Liver (tissue), 9 donors: ENCODE data around the gene LAMB4. TPM values are rescaled to one million over a fixed set of nuclear protein-coding genes. Genes with fewer than 3 reads are reported as not detected.

ENCODE experiments used
- DNase-seq: peaks from one replicate; pipeline ENCODE4 v3.0.0-alpha.2; 2017; ENCODE audit warnings: low spot score
- H3K27ac ChIP-seq, 2 donors: one replicate each; pipeline ENCODE4 v1.7.0; 2013; ENCODE audit warnings: inconsistent platforms in 2 of 2, low read length in 2 of 2, control low read depth in 1 of 2, low read depth in 1 of 2, mild to moderate bottlenecking in 1 of 2
- H3K27me3 ChIP-seq, 4 donors: one replicate each; pipeline versions ENCODE4 v1.6.1 to v1.7.0; 2013; ENCODE audit warnings: low read length in 3 of 4, inconsistent platforms in 1 of 4, mild to moderate bottlenecking in 1 of 4, moderate library complexity in 1 of 4; ENCODE audit not compliant: control insufficient read depth in 4 of 4, insufficient read depth in 4 of 4
- H3K36me3 ChIP-seq, 4 donors: one replicate each; pipeline versions ENCODE4 v1.6.1 to v1.7.0; 2013; ENCODE audit warnings: low read length in 3 of 4, mild to moderate bottlenecking in 3 of 4, low read depth in 1 of 4, moderate library complexity in 1 of 4; ENCODE audit not compliant: control insufficient read depth in 4 of 4, insufficient read depth in 3 of 4
- H3K4me1 ChIP-seq, 4 donors: one replicate each; pipeline versions ENCODE4 v1.6.1 to v1.7.0; 2013; ENCODE audit warnings: low read length in 3 of 4, mild to moderate bottlenecking in 3 of 4, moderate library complexity in 1 of 4; ENCODE audit not compliant: control insufficient read depth in 4 of 4, insufficient read depth in 4 of 4
- H3K4me3 ChIP-seq, 3 donors: one replicate each; pipeline versions ENCODE4 v1.6.1 to v1.7.0; 2013; ENCODE audit warnings: low read length in 3 of 3, control low read depth in 1 of 3, low read depth in 1 of 3, mild to moderate bottlenecking in 1 of 3
- H3K9ac ChIP-seq, 2 donors: one replicate each; pipeline ENCODE4 v1.7.0; 2013; ENCODE audit warnings: low read length in 2 of 2, mild to moderate bottlenecking in 2 of 2, moderate library complexity in 2 of 2, control low read depth in 1 of 2, low read depth in 1 of 2
- H3K9me3 ChIP-seq, 4 donors: one replicate each; pipeline versions ENCODE4 v1.6.1 to v1.7.0; 2013; ENCODE audit warnings: low read length in 3 of 4; ENCODE audit not compliant: control insufficient read depth in 4 of 4
- ATF3 ChIP-seq: IDR thresholded peaks from 2 replicates; pipeline ENCODE4 v1.6.1; 2016; ENCODE audit warnings: antibody characterized with exemption
- CTCF ChIP-seq: fragments of 150-350 bp; IDR thresholded peaks from 2 replicates; pipeline ENCODE4 v1.5.1; 2017; ENCODE audit warnings: improper control_type of control experiment, low read depth, low read length; ENCODE audit not compliant: missing input control
- FOXA2 ChIP-seq: IDR thresholded peaks from 2 replicates; pipeline ENCODE4 v1.6.1; 2016; ENCODE audit warnings: antibody characterized with exemption
- GABPA ChIP-seq, 2 donors: IDR thresholded peaks in 1 of 2; conservative IDR thresholded peaks in 1 of 2; 2 replicates each; pipeline ENCODE4 v1.6.1; 2016; ENCODE audit warnings: antibody characterized with exemption in 2 of 2, mild to moderate bottlenecking in 1 of 2, moderate library complexity in 1 of 2
- HNF4A ChIP-seq, 2 donors: conservative IDR thresholded peaks; 2 replicates each; pipeline ENCODE4 v1.6.1; 2016; ENCODE audit warnings: antibody characterized with exemption in 2 of 2, mild to moderate bottlenecking in 2 of 2
- HNF4G ChIP-seq: IDR thresholded peaks from 2 replicates; pipeline ENCODE4 v1.6.1; 2016; ENCODE audit warnings: antibody characterized with exemption
- JUND ChIP-seq, 2 donors: IDR thresholded peaks; 2 replicates each; pipeline ENCODE4 v1.6.1; 2016; ENCODE audit warnings: antibody characterized with exemption in 2 of 2
- MAX ChIP-seq: IDR thresholded peaks from 2 replicates; pipeline ENCODE4 v1.6.1; 2016; ENCODE audit warnings: antibody characterized with exemption
- NR2F2 ChIP-seq: IDR thresholded peaks from 2 replicates; pipeline ENCODE4 v1.6.1; 2016; ENCODE audit warnings: antibody characterized with exemption
- RAD21 ChIP-seq, 2 donors: IDR thresholded peaks; 2 replicates each; pipeline ENCODE4 v1.6.1; 2016; ENCODE audit warnings: antibody characterized with exemption in 2 of 2, mild to moderate bottlenecking in 2 of 2
- REST ChIP-seq: IDR thresholded peaks from 2 replicates; pipeline ENCODE4 v1.6.1; 2016; ENCODE audit warnings: antibody characterized with exemption, mild to moderate bottlenecking
- SP1 ChIP-seq: IDR thresholded peaks from 2 replicates; pipeline ENCODE4 v1.6.1; 2018; ENCODE audit warnings: antibody characterized with exemption, mild to moderate bottlenecking
- TAF1 ChIP-seq: conservative IDR thresholded peaks from 2 replicates; pipeline ENCODE4 v1.6.1; 2016; ENCODE audit warnings: antibody characterized with exemption, mild to moderate bottlenecking
- WGBS: extraction: QIAGEN DNeasy Blood & Tissue Kit; methylation state at CpG from one replicate; pipeline ENCODE4 v1.1.7; 2013; 5-methylcytosine and 5-hydroxymethylcytosine counted together
- polyA plus RNA-seq, 2 donors: library from polyadenylated mRNA; stranded (reverse) in 1 of 2; unstranded in 1 of 2; fragments of 200-250 nt in 1 of 2; fragments of >200 nt in 1 of 2; fragmentation: Nextera tagmentation in 1 of 2; extraction: Ambion mirVana in 1 of 2; gene quantifications; one replicate each; pipeline versions ENCODE4 v1.2.1 to v1.2.3, GENCODE V29; 2013 to 2015
- total RNA-seq, 2 donors: library from RNA; depleted of rRNA; stranded (reverse); fragments of >200 nt; gene quantifications; one replicate each; pipeline ENCODE4 v1.2.3, GENCODE V29; 2014
- donor health status: healthy.
- donor health status: healthy.
- donor health status: healthy.
- donor health status: healthy.
- donor health status: healthy.

Gene LAMB4
- total and polyA plus RNA-seq, 4 donors: under 0.01 to 0.03 TPM; not detected in 2

- Histone ChIP-seq H3K9ac (no peak overlapping the region), H3K4me1 (peaks cover 0 to 9% (median 4%) of the 10 kb centered on the region in 4 donors), H3K4me3 (no peak overlapping the region), H3K27me3 (no peaks in the 10 kb centered on the region), H3K9me3 (no peaks in the 10 kb centered on the region), H3K27ac (no peak overlapping the region), H3K36me3 (no peaks in the 10 kb centered on the region)
- 49% methylated on average over 1 of the region's 1 CpG for WGBS
- no peak for DNase-seq
- TF ChIP-seq ATF3 (no peak), MAX (no peak), SP1 (no peak), NR2F2 (no peak), GABPA (IDR thresholded peaks at IDR 0.05 in 1 of 2, conservative IDR thresholded peaks at IDR 0.05 in 1 of 2) (no peak), HNF4G (no peak), HNF4A (conservative IDR thresholded peaks at IDR 0.05) (no peak), CTCF (no peak)
These were observed 119.8 kb downstream of the LAMB4 start for GRCh38 chr7:108010377-108010776.

- Histone ChIP-seq H3K9ac (no peak overlapping the region), H3K27ac (no peak overlapping the region), H3K9me3 (no peaks in the 10 kb centered on the region), H3K4me1 (peaks cover 1 to 10% (median 4%) of the 10 kb centered on the region in 4 donors), H3K27me3 (no peaks in the 10 kb centered on the region), H3K36me3 (no peaks in the 10 kb centered on the region), H3K4me3 (no peak overlapping the region)
- WGBS: 90% methylated on average over 4 of the region's 4 CpGs
- TF ChIP-seq ATF3 (no peak), JUND (IDR thresholded peaks at IDR 0.05) (no peak), CTCF (no peak), TAF1 (no peak)
- DNase-seq: no peak
These were observed 120.3 kb downstream of the LAMB4 start for GRCh38 chr7:108009873-108010272.

- no peak overlapping the region for H3K27ac ChIP-seq
- no peak overlapping the region for H3K9ac ChIP-seq
- no peaks in the 10 kb centered on the region for H3K27me3 ChIP-seq
- no peak for DNase-seq
- H3K9me3 ChIP-seq: no peaks in the 10 kb centered on the region
- H3K36me3 ChIP-seq: no peaks in the 10 kb centered on the region
- peaks cover 4 to 20% (median 12%) of the 10 kb centered on the region in 4 donors for H3K4me1 ChIP-seq
- no peak overlapping the region for H3K4me3 ChIP-seq
- TF ChIP-seq SP1 (no peak), RAD21 (IDR thresholded peaks at IDR 0.05) (no peak), FOXA2 (no peak), HNF4A (conservative IDR thresholded peaks at IDR 0.05) (no peak), TAF1 (no peak), GABPA (IDR thresholded peaks at IDR 0.05 in 1 of 2, conservative IDR thresholded peaks at IDR 0.05 in 1 of 2) (no peak), JUND (IDR thresholded peaks at IDR 0.05) (no peak), REST (no peak), CTCF (no peak)
These were observed 121.3 kb downstream of the LAMB4 start for GRCh38 chr7:108008827-108009226.
